GM18951 (cell line): ENCODE results near the gene SLCO3A1.

Experiments
- POLR2A ChIP-seq: IDR thresholded peaks from 4 replicates; pipeline ENCODE4 v1.6.1; 2011; ENCODE audit warnings: mild to moderate bottlenecking; ENCODE audit not compliant: insufficient read length, insufficient read depth; ENCODE audit errors: extremely low read depth
- in situ Hi-C: fragments of 300-500 bp; cut with MboI; formaldehyde crosslinking; loops from one replicate; pipeline ENCODE4 v1.12.0; 2022; ENCODE audit warnings: low sequenced_read_pairs, mixed read lengths, inconsistent platforms; ENCODE audit not compliant: unreplicated experiment

SLCO3A1 gene

DNA sequence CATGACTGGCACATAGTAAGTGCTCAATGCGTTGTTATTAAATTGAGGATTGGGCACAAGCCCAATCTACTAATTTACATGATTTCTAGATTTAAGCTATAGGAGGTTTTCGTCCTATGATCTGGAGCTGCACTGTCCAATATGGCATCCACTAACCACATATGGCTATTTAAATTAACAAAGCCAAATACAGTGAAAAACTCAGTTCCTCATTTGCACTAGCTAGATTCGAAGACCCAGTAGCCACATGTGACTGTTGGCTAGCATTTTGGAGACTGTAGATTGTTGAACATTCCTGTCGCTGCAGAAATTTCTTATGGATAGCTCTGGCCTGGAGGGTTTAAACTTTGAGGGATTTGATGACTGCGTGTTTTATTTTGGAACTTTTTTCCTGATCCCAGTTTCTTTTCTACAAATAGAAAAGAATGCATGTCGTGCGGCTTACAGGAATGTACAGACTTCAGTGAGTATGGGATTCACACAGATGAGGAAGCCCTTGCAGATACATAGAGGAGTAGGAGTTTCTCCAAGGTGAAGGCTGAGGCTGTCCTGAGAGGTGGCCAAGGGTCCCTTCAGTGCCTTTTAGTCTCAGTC, 82.8 kb downstream of the SLCO3A1 start:
- in situ Hi-C loops, result no loop called here
- no peak for TF ChIP-seq POLR2A

GRCh38 chr15:91936927-91937326, 83.4 kb downstream of the SLCO3A1 start:
- no peak for TF ChIP-seq POLR2A
- in situ Hi-C loops, result no loop called here

GRCh38 chr15:91938136-91938535, 84.6 kb downstream of the SLCO3A1 start:
- TF ChIP-seq POLR2A, result no peak

GRCh38 chr15:91939403-91939831, 85.9 kb downstream of the SLCO3A1 start:
- in situ Hi-C loops, result no loop called here

More at GRCh38 chr15:91938136-91938535, 84.6 kb downstream of the SLCO3A1 start:
- in situ Hi-C loops, result no loop called here

DNA sequence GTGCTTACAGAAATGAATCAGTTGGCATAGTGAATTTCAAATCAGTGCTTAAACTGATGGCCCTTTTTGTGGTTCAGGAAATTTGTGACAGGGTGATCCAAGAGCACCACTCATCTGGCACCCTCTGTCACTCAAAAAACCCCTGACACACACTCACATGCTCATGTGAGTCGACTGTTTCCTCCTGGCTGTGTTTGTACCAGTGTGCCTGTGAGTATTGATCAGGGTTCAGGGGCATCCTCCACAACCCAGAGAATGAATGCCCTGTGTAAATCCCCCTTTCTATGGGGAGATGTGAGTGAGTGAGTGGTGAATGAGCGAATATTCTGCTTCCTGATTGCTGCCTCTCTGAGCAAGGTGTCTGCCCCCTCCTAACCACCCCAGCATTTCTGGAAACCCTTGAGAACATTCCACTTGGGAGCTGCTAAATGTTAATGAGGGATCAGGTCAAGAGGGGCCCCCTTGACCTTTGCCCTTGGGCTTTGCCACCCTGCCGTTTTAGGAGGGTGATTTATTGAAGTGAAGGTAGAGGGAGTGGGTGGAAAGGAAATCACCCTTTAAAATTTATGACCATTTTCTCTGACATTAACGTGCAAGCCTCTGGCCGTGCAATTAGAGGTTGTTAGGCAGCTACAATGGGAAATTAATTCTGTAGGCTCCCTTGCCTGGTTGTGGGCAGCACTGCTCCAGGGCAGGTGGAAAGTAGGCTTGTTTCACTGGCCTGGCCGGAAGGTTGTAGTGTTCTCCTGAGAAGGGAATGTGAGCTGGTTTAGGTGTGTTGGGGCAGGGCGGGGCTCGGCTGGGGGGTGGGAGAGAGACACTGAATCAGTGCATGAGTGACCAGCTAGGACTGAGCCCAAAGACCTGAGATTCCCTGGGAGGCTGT, 87.2 kb downstream of the SLCO3A1 start:
- in situ Hi-C loops, result no loop called here
- no peak for TF ChIP-seq POLR2A

More at GRCh38 chr15:91939403-91939831, 85.9 kb downstream of the SLCO3A1 start:
- TF ChIP-seq POLR2A, result no peak

GRCh38 chr15:91941871-91942658, 88.6 kb downstream of the SLCO3A1 start:
- in situ Hi-C loops, result no loop called here

DNA sequence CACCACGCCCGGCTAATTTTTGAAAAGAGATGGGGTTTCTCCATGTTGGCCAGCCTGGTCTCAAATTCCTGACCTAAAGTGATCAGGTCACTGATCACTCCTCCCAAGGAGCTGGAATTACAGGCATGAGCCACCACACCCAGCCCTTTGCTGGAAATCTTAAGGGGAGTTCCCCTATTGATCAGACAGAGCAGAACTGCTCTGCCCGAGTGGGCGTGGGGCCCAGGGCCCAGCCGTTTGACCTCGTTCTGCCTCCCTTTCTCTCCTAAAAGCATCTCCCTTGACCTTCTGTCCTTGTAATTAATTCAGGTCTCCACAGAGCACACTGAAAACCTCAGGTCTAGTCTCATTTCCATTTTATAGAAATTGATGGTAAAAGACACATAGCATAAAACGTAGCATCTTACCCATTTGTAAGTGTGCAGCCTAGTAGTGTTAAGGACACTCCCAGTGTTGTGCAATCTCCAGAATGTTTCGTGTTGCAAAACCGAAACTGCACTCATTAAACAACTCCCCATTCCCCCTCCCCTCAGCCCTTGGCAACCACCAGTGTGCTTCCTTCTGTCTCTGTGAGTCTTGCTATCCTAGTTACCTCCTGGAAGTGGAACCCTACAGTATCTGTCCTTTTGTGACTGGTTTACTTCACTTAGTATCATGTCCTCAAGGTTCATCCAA, 89.3 kb downstream of the SLCO3A1 start:
- no peak for TF ChIP-seq POLR2A
- in situ Hi-C loops, result no loop called here

More at GRCh38 chr15:91941871-91942658, 88.6 kb downstream of the SLCO3A1 start:
- no peak for TF ChIP-seq POLR2A

GRCh38 chr15:91944331-91944730, 90.8 kb downstream of the SLCO3A1 start:
- no peak for TF ChIP-seq POLR2A
- in situ Hi-C loops, result no loop called here

GRCh38 chr15:91945385-91945784, 91.9 kb downstream of the SLCO3A1 start:
- no peak for TF ChIP-seq POLR2A
- in situ Hi-C loops, result no loop called here

DNA sequence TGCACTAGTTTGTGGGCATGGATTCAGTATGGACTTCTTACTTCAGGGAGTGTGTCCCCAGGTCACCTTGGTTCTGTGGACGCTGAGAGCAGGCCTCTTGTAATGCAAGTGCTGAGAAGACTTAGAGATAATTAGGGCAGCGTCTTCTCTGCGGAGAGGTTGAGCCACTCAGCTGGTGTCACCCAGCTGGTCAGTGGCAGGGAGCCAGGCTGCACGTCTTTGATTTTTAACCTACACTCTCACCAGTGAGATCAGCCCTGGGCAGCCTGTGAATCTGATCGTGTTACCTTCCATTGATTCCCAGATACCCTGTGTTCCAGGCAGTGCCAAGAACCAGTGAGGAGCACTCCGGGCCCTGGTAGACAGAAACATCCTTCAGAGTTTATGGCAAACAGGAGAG, 92.6 kb downstream of the SLCO3A1 start:
- in situ Hi-C loops, result no loop called here
- no peak for TF ChIP-seq POLR2A

DNA sequence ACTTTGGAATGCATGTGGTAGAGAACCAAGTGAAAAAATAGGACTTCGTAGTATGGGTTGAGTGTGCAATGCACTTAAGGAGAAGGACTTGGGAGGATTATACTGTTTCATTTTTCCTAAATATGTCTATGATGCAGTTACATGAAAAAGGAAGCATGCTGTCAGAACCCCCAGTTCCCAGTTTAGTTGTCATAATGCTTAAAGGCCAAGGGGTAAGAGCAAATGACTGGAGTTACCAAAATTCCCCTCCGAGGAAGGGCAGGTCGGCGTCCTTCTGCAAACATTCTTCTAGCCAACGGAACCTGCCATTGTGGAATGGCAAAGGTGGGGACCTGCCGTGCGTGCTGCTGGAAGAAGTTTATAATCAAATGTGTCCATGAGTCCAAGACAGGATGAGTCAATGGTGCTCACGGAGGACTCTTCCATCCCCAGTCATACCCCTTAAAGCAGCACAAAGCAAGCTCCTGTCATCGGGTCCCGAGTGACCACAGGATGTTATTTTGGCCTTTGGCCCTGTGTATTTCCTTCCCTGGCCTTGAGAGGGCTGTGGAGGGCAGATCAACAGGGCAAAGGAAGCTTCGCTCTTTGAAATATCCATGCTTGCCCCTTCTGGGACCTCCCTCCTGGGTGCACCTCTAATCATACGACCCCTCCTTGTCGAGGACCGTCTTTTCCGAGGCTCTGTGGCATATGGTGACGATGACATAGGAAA, 93.2 kb downstream of the SLCO3A1 start:
- no peak for TF ChIP-seq POLR2A
- in situ Hi-C loops, result no loop called here

DNA sequence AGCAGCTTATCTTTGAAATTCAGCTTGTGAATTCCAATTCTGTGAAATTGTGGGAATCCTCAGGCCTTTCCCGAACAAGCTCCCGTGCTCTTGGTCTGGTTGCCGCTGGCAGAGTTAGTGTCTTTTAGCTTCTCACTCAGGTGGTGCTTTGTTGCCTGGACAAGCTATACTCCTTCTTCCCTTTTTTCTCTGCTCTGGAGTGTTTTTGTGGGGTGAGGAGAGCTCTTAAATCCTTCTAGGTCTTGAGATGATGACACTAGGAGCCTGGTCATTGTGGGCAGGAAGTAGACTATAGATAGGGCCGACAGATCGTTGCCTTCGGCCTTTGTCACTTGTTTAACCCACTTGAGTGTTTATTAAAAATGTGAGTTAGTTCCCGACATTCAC, 93.8 kb downstream of the SLCO3A1 start:
- no peak for TF ChIP-seq POLR2A

More for the DNA sequence above, 93.8 kb downstream of the SLCO3A1 start:
- in situ Hi-C loops, result no loop called here
